ENCODE measurements around the gene STK31.
"Not testable (repeated sequence)": the region's sequence is repeated elsewhere in the genome, so short reads cannot be mapped to it uniquely, and the experiment has no call there.

STK31 gene

GRCh38 chr7:23713285-23714149, 3.5 kb downstream of the STK31 start:
- DNase-seq = no peak

DNA sequence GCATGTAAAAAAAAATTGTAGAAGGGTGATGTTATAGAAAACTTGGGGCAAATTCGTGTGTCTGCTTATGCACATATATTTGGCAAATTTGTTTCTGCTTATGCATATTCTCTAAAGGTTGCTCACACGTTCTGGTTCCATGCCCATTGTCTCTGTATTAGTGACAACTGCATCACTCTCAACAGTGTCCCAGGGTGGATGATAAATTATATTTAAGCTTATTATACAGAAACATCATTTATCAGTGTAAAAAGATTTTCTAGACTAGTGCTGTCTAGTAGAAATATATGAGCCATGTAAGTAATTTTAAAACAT, 4.1 kb downstream of the STK31 start:
- DNase-seq = no peak

DNA sequence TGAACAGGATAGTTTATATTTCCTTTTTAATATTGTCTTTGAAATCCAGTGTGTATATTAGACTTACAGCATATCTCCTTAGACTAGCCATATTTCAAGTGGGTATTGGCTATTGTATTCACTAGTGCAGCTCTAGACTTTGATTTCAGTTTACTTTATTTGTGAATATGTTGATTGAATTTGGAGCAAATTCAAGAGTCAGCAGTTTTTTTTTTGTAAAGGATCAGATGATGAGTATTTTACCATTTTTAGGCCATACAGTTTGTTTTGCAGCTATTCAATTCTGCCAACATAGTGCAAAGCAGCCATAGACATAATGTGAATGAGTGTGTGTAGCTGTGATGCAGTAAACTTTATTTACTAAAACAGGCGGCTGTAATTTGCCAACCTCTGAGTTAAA, 4.6 kb downstream of the STK31 start:
- no peak for DNase-seq

GRCh38 chr7:23715099-23715498, 5.1 kb downstream of the STK31 start:
- no peak for DNase-seq

DNA sequence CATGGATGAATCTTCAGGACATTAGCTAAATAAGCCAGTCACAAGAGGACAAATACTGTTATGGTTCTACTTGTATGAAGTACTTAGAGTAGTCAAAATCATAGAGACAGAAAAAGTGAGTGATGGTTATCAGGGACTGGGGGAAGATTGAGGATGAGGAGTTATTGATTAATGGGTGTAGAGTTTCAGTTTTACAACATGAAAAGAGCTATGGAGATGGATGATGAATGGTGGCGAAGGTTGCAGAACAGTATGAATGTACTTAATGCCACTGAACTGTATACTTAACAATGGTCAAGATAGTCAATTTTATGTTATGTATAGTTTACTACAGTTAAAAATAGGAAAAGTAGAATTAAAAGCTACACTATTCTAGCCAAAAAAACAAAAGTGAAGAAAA, 7.8 kb downstream of the STK31 start:
- no peak for DNase-seq

GRCh38 chr7:23721456-23721855, 11.4 kb downstream of the STK31 start:
- no peak for DNase-seq

GRCh38 chr7:23722587-23723216, 12.7 kb downstream of the STK31 start:
- not testable (repeated sequence) for DNase-seq

DNA sequence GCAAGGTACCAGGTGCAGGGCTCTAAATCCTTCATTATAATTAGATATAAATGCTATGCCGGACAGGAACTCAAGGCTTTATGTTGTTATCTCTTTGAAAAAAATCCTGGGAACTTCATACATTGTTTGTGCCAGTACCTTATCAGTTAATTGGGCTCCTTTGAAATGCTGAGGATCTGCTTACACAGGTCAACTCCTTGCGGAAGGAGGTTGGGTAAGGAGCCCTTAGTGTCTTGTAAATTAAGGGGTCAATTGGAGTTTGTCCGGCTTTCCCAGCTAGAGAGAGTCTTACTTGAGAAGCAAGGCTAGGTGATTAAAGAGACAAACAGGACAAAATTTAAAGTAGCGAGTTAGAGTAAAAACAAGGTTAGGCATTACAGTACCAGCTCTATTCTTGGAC, 14.1 kb downstream of the STK31 start:
- not testable (repeated sequence) for DNase-seq

DNA sequence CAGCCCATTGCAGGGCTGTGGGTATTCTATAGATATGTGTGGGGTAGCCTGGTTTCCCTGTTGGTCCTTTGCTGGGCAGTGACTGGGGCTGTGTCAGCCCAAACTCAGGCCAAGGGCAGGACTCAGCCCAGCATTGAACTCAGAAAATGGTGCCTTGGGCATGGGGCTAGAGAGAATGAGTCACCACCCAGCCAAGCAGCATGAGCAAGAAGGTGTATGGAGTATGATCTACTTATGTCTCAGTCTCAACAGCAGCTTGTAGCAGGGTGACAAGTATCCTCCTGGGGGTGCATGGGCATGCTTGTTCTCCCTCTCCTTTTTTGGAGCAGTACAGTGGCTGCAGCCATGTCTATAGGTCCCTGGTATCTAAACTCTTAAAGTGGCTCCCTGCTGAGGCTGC, 32.0 kb downstream of the STK31 start:
- no peak for DNase-seq

GRCh38 chr7:23743226-23743625, 33.2 kb downstream of the STK31 start:
- no peak for DNase-seq

- DNase-seq = no peak
Measured at GRCh38 chr7:23746629-23747028, 36.6 kb downstream of the STK31 start.

DNA sequence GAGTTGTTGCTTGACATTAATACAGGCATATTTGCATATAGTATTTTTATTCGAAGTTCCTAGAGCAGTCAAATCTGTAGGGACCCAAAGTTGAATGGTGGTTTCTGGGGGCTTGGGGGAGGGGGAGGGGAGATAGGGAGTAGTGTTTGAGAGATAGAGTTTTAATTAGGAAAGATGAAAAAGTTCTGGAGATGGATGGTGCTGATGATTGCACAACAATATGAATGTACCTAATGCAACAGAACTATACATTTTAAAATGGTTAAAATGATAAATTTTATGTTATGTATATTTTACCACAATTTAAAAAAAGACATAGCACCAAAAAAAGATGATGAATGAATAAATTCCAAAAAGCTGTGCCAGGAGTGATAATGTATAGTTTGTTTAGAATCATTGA, 41.8 kb downstream of the STK31 start:
- no peak for DNase-seq

GRCh38 chr7:23758839-23759238, 48.8 kb downstream of the STK31 start:
- DNase-seq = not testable (repeated sequence)

- peak; percentile 45 to 65 for DNase-seq
Measured at GRCh38 chr7:23759671-23760391, 49.8 kb downstream of the STK31 start.

DNA sequence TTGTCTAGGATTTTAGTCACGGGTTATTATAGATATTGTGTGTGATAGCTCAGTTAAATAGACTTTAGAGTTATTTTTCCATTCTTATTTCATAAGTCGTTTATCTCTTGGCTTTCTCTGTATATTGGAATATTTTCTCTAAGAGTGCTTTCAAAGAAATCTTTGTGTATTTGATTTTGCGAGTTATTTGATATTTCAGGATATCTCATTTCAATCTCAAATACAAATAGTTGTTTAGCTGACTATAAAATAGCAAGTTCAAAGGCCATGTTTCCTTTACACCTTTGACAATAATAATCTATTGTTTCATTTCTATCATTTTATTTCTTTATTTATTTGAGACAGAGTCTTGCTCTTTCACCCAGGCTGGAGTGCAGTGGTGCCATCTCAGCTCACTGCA, 55.9 kb downstream of the STK31 start:
- no peak for DNase-seq

- DNase-seq = no peak
Measured at GRCh38 chr7:23767514-23767913, 57.5 kb downstream of the STK31 start.

DNA sequence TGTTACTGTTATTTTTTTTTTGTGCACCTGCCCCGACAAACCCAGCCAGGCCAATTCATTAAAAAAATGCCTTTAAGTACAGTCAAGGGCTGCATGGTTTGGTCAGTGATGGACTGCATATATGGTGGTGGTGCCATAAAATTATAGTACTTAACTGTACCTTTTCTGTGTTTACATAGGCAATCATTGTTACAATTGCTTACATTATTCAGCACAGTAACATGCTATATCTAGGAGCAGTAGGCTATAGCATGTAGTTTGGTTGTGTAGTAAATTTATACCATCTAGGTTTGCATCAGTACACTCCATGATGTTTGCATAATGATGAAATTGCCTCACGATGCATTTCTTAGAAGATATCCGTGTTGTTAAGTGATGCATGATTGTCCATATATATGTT, 58.0 kb downstream of the STK31 start:
- no peak for DNase-seq

- peak in 1 of 2 experiments; percentile 12 for DNase-seq
Measured at GRCh38 chr7:23779185-23779800, 69.3 kb downstream of the STK31 start.

- no peak for DNase-seq
Measured at GRCh38 chr7:23783115-23783514, 73.1 kb downstream of the STK31 start.

- DNase-seq = no peak
Measured at GRCh38 chr7:23787272-23787671, 77.3 kb downstream of the STK31 start.

DNA sequence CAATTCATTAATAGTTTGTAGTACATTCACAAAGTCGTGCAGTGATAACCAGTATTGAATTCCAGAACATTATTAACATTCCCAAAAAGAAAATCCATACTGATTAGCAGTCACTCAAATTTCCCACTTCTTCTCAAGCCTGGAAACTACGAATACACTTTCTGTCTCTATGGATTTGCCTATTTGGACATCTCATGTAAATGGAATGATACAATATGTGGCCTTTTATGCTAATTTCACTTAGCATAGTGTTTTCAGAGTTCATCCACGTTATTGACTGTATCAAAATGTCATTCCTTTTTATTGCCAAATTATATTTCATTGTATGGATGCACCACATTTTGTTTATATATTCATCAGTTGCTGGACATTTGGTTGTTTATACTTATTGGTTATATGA, 78.8 kb downstream of the STK31 start:
- no peak for DNase-seq

- DNase-seq = no peak
Measured at GRCh38 chr7:23791721-23792120, 81.7 kb downstream of the STK31 start.

DNA sequence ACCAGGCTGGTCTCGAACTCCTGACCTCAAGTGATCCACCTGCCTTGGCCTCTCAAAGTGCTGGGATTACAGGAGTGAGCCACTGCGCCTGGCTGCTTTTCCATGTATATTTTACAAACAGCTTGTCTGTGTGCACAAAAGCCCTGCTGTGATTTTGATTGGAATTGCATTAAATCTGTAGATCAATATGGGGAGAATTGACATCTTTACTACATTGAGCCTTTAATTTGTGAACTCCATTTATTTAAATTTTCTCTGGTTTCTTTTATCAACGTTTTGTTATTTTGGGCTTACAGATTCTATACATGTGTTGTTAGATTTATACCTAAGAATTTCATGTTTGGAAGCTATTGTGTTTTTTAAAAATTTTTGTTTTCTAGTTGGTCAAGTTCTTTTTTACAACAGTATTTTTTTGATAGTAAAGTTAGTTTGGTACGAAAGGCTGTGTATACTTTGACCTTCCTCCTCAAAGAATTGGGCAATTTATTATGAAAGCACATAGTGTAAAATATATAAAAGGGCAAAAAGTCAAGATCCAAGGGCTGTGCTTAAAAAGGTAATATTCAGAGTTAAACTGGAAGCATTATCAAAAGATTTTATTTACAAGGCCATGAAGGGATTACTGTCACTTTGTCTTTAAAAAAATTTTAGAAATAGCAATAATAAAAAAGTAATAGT, 92.8 kb downstream of the STK31 start:
- no peak for DNase-seq

Measured in SHP77 (cell line).